GM12878 (cell line): ENCODE data around the gene MAZ. TPM values are rescaled to one million over a fixed set of nuclear protein-coding genes. Genes with fewer than 3 reads are reported as not detected.

Experiments used
- BCL11A ChIP-seq: IDR thresholded peaks from 2 replicates; pipeline ENCODE4 v1.6.1; 2011; ENCODE audit warnings: low read depth, low read length
- BCLAF1 ChIP-seq: fragments of 450-650 bp; IDR thresholded peaks from 2 replicates; pipeline ENCODE4 v1.6.1; 2017; ENCODE audit warnings: antibody characterized with exemption, mild to moderate bottlenecking, moderate library complexity
- EED ChIP-seq: sonication (generic); IDR thresholded peaks from 2 replicates; pipeline ENCODE4 v1.6.1; 2016; ENCODE audit warnings: antibody characterized with exemption, low read depth
- FOXK2 ChIP-seq: fragments of 450-650 bp; IDR thresholded peaks from 2 replicates; pipeline ENCODE4 v1.6.1; 2017; ENCODE audit warnings: mild to moderate bottlenecking, moderate library complexity
- GATAD2B ChIP-seq: fragments of 450-650 bp; conservative IDR thresholded peaks from 2 replicates; pipeline ENCODE4 v1.6.1; 2017; ENCODE audit warnings: low read depth, mild to moderate bottlenecking, moderate library complexity
- RFX5 ChIP-seq: IDR thresholded peaks from 2 replicates; pipeline ENCODE4 v1.6.1; 2011; ENCODE audit warnings: low read depth, low read length, improper control_type of control experiment
- ZNF24 ChIP-seq: fragments of 450-650 bp; IDR thresholded peaks from 2 replicates; pipeline ENCODE4 v1.6.1; 2017; ENCODE audit warnings: antibody characterized with exemption, mild to moderate bottlenecking
- polyA plus RNA-seq, 11 experiments: library from polyadenylated mRNA; depleted of rRNA in 4 of 11; unstranded in 6 of 11; stranded (reverse) in 5 of 11; fragments of >200 nt; fragmentation: Nextera tagmentation in 4 of 11; fragmentation: Illumina TruSeq in 1 of 11; extraction: Ambion mirVana in 4 of 11; extraction: Trizol in 1 of 11; gene quantifications; 1 replicate in 1 of 11; 2 replicates in 10 of 11; pipeline versions ENCODE4 v1.2.1 to v1.2.3, GENCODE V29; 2011 to 2016; ENCODE audit warnings: inconsistent platforms in 2 of 11, missing spikeins in 2 of 11, low read depth in 1 of 11
- total RNA-seq, 4 experiments: library from RNA; depleted of rRNA in 3 of 4; stranded (reverse); fragments of >200 nt in 3 of 4; fragmentation: Illumina TruSeq in 1 of 4; extraction: Trizol in 1 of 4; gene quantifications; 2 replicates each; pipeline versions ENCODE4 v1.2.1 to v1.2.3, GENCODE V29; 2013 to 2021
- TF ChIP-seq, protein P1 (sequence below): fragments of 450-650 bp; IDR thresholded peaks from 2 replicates; pipeline ENCODE4 v1.6.1; 2017; ENCODE audit warnings: borderline replicate concordance

The MAZ gene
- total and polyA plus RNA-seq, 10 of the 15 experiments (the other 5 are each of a cell fraction or from before 2014, with no cell fraction given): 23.9 to 309 (median 116) TPM

- TF ChIP-seq RFX5 (no peak), FOXK2 (no peak), BCLAF1 (no peak), EED (0 out of 2 replicates have a peak, but pooled peaks have one; percentile 30), ZNF24 (0 out of 2 replicates have a peak, but pooled peaks have one; percentile 25), GATAD2B (no peak), BCL11A (no peak)
- TF ChIP-seq, protein P1, sequence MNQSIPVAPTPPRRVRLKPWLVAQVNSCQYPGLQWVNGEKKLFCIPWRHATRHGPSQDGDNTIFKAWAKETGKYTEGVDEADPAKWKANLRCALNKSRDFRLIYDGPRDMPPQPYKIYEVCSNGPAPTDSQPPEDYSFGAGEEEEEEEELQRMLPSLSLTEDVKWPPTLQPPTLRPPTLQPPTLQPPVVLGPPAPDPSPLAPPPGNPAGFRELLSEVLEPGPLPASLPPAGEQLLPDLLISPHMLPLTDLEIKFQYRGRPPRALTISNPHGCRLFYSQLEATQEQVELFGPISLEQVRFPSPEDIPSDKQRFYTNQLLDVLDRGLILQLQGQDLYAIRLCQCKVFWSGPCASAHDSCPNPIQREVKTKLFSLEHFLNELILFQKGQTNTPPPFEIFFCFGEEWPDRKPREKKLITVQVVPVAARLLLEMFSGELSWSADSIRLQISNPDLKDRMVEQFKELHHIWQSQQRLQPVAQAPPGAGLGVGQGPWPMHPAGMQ: no peak
- TF ChIP-seq, all 136 proteins: peak for 3
Measured at GRCh38 chr16:29804020-29804419, 2.3 kb upstream of the MAZ start (continued).
